ENCODE data around the gene CLEC18A.

The CLEC18A gene

GRCh38 chr16:69935740-69936139 is 15.4 kb upstream of the CLEC18A start:
- H3K4me3 ChIP-seq (ENCODE audit: low read depth, low read length) = no peak overlapping the region
- TF ChIP-seq, protein P1, sequence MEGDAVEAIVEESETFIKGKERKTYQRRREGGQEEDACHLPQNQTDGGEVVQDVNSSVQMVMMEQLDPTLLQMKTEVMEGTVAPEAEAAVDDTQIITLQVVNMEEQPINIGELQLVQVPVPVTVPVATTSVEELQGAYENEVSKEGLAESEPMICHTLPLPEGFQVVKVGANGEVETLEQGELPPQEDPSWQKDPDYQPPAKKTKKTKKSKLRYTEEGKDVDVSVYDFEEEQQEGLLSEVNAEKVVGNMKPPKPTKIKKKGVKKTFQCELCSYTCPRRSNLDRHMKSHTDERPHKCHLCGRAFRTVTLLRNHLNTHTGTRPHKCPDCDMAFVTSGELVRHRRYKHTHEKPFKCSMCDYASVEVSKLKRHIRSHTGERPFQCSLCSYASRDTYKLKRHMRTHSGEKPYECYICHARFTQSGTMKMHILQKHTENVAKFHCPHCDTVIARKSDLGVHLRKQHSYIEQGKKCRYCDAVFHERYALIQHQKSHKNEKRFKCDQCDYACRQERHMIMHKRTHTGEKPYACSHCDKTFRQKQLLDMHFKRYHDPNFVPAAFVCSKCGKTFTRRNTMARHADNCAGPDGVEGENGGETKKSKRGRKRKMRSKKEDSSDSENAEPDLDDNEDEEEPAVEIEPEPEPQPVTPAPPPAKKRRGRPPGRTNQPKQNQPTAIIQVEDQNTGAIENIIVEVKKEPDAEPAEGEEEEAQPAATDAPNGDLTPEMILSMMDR (IDR thresholded peaks at IDR 0.05; ENCODE audit: low read depth, low read length) = no peak

- H3K4me3 ChIP-seq (ENCODE audit: low read depth, low read length) = no peak overlapping the region
- TF ChIP-seq, protein P1 (IDR thresholded peaks at IDR 0.05; ENCODE audit: low read depth, low read length) = no peak
These were observed 14.9 kb upstream of the CLEC18A start for GRCh38 chr16:69936252-69936651.

GRCh38 chr16:69936751-69937211 is 14.4 kb upstream of the CLEC18A start:
- TF ChIP-seq, protein P1 (IDR thresholded peaks at IDR 0.05; ENCODE audit: low read depth, low read length) = no peak
- no peak overlapping the region for H3K4me3 ChIP-seq (ENCODE audit: low read depth, low read length)

DNA sequence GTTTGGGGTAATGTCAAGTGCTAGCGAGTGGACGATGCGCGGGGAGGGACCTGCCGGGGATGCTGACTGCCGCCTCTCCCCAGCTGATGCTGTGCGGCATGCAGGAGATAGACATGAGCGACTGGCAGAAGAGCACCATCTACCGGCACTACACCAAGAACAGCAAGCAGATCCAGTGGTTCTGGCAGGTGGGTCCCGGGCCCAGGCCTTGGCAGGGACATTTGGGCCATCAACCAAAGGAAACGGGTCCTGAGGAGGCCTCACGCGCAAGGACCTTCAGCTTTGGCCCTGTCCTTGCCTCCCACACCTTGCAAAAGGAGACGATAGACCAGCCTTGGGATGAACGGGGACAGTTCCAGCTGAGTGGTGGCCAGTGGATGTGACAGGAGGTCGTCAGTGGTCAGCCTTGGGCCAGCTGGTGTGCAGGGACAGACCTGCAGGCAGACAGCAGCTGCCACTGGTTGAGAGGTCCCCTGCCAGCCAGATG is 13.6 kb upstream of the CLEC18A start:
- TF ChIP-seq, protein P1 (IDR thresholded peaks at IDR 0.05; ENCODE audit: low read depth, low read length) = peak; percentile 14; the same call in 1 of the 2 replicates
- no peak overlapping the region for H3K4me3 ChIP-seq (ENCODE audit: low read depth, low read length)

DNA sequence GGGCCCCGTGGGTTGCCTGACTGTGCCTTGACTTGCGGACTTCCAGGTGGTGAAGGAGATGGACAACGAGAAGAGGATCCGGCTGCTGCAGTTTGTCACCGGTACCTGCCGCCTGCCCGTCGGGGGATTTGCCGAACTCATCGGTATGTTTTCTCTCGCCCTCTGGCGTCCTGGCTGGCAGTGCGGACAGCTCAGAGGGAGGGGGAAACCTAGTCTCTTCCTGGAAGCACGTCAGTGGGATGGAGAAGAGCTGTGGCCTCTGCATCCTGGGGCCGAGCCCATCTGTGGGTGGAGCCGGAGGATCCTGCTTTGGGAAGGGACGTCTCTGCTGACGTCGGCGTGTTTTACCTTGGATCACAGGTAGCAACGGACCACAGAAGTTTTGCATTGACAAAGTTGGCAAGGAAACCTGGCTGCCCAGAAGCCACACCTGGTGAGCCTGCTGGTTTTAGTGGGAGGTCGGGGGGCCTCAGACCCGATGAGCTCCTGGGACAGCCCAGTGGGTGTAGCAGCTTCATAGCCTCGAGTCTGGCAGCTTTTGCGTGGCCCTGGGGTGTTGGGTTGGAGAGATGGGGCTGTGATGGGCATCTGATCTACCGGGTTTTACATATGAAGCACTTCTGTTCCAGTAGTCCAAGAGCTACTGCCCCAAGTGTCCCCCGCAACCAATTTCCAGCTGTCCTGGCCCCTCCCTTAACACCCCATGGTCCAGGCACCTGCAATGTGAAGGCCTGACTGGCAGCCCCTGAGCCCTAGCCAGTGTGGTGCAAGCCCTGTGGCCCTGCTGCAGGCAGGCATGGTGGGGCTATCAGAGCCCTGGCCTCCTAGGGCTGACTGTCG is 11.9 kb upstream of the CLEC18A start:
- TF ChIP-seq, protein P1 (IDR thresholded peaks at IDR 0.05; ENCODE audit: low read depth, low read length) = no peak
- no peak overlapping the region for H3K4me3 ChIP-seq (ENCODE audit: low read depth, low read length)

DNA sequence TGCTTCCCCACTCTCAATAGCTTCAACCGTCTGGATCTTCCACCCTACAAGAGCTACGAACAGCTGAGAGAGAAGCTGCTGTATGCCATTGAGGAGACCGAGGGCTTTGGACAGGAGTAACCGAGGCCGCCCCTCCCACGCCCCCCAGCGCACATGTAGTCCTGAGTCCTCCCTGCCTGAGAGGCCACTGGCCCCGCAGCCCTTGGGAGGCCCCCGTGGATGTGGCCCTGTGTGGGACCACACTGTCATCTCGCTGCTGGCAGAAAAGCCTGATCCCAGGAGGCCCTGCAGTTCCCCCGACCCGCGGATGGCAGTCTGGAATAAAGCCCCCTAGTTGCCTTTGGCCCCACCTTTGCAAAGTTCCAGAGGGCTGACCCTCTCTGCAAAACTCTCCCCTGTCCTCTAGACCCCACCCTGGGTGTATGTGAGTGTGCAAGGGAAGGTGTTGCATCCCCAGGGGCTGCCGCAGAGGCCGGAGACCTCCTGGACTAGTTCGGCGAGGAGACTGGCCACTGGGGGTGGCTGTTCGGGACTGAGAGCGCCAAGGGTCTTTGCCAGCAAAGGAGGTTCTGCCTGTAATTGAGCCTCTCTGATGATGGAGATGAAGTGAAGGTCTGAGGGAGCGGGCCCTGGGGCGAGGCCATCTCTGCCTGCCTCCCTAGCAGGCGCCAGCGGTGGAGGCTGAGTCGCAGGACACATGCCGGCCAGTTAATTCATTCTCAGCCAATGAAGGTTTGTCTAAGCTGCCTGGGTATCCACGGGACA is 11.1 kb upstream of the CLEC18A start:
- TF ChIP-seq, protein P1 (IDR thresholded peaks at IDR 0.05; ENCODE audit: low read depth, low read length) = no peak
- H3K4me3 ChIP-seq (ENCODE audit: low read depth, low read length) = no peak overlapping the region
